WTC11 (cell line): ENCODE data around the gene KCTD11. TPM values are rescaled to one million over a fixed set of nuclear protein-coding genes. Genes with fewer than 3 reads are reported as not detected.
A peak's percentile ranks its signal among the peaks of the same experiment; 100 is the strongest.
"Not testable (repeated sequence)": the region's sequence is repeated elsewhere in the genome, so short reads cannot be mapped to it uniquely, and the experiment has no call there.

Experiments
- ATAC-seq: fragments of 200-7000 bp; cut with Tn5 transposase; 2 replicates; pipeline ENCODE4 v1.10.0; 2021; ENCODE audit warnings: mild to moderate bottlenecking, moderate library complexity
- CTCF ChIA-PET: fragments of 300-600 bp; sonication (Branson Sonifier 250); formaldehyde crosslinking; loops from one replicate; lab custom pipeline; 2021; ENCODE audit warnings: antibody characterized with exemption; lab: Charles Lee
- POLR2A ChIA-PET: fragments of 350-600 bp; sonication (Branson Sonifier 250); formaldehyde crosslinking; loops from one replicate; lab custom pipeline; 2021; ENCODE audit warnings: antibody characterized with exemption; lab: Charles Lee
- DNase-seq: peaks from one replicate; pipeline ENCODE4 v3.0.0; 2021; ENCODE audit warnings: low spot score
- H3K27ac Mint-ChIP-seq: 2 replicates; pipeline ENCODE4 v1.8.0; 2021; ENCODE audit warnings: mixed read lengths
- H3K27me3 Mint-ChIP-seq: 2 replicates; pipeline ENCODE4 v1.8.0; 2021; ENCODE audit warnings: low read depth, mild to moderate bottlenecking, moderate library complexity, mixed read lengths
- H3K36me3 Mint-ChIP-seq: 2 replicates; pipeline ENCODE4 v1.8.0; 2021; ENCODE audit warnings: mixed read lengths
- H3K4me1 Mint-ChIP-seq: 2 replicates; pipeline ENCODE4 v1.8.0; 2022; ENCODE audit warnings: mixed read lengths
- H3K4me3 Mint-ChIP-seq: 2 replicates; pipeline ENCODE4 v1.8.0; 2021; ENCODE audit warnings: mild to moderate bottlenecking, moderate library complexity, mixed read lengths
- H3K9me3 Mint-ChIP-seq: 2 replicates; pipeline ENCODE4 v1.8.0; 2021; ENCODE audit warnings: mixed read lengths
- CREB1 ChIP-seq: sonication (generic); formaldehyde crosslinking; IDR thresholded peaks from 2 replicates; pipeline ENCODE4 v1.8.0; 2023; ENCODE audit warnings: mild to moderate bottlenecking, missing genetic modification reagents
- ESRRA ChIP-seq: sonication (generic); formaldehyde crosslinking; IDR thresholded peaks from 2 replicates; pipeline ENCODE4 v1.8.1; 2022; ENCODE audit warnings: mild to moderate bottlenecking, missing genetic modification reagents, borderline replicate concordance
- ETV6 ChIP-seq: sonication (generic); formaldehyde crosslinking; IDR thresholded peaks from 2 replicates; pipeline ENCODE4 v1.8.1; 2022; ENCODE audit warnings: mild to moderate bottlenecking, missing genetic modification reagents
- FOXK1 ChIP-seq: sonication (generic); formaldehyde crosslinking; IDR thresholded peaks from 2 replicates; pipeline ENCODE4 v1.8.0; 2022; ENCODE audit warnings: mild to moderate bottlenecking, moderate library complexity, missing genetic modification reagents
- NFE2L1 ChIP-seq: sonication (generic); formaldehyde crosslinking; IDR thresholded peaks from 2 replicates; pipeline ENCODE4 v1.8.1; 2023; ENCODE audit warnings: missing genetic modification reagents
- NR1H2 ChIP-seq: sonication (generic); formaldehyde crosslinking; IDR thresholded peaks from 2 replicates; pipeline ENCODE4 v1.9.0; 2021; ENCODE audit warnings: mild to moderate bottlenecking, moderate library complexity, missing genetic modification reagents
- OVOL2 ChIP-seq: fragments of 250-450 bp; sonication (Bioruptor Pico); IDR thresholded peaks from 2 replicates; pipeline ENCODE4 v1.9.0; 2021; ENCODE audit warnings: mild to moderate bottlenecking, borderline replicate concordance
- RORB ChIP-seq: fragments of 250-450 bp; sonication (Bioruptor Pico); IDR thresholded peaks from 2 replicates; pipeline ENCODE4 v1.9.0; 2021; ENCODE audit warnings: mild to moderate bottlenecking
- SMAD4 ChIP-seq: sonication (generic); formaldehyde crosslinking; IDR thresholded peaks from 2 replicates; pipeline ENCODE4 v1.8.0; 2022; ENCODE audit warnings: mild to moderate bottlenecking, missing genetic modification reagents
- TP53 ChIP-seq: sonication (generic); formaldehyde crosslinking; IDR thresholded peaks from 2 replicates; pipeline ENCODE4 v1.8.1; 2023; ENCODE audit warnings: mild to moderate bottlenecking, missing genetic modification reagents
- ZNF121 ChIP-seq: sonication (generic); formaldehyde crosslinking; IDR thresholded peaks from 2 replicates; pipeline ENCODE4 v1.8.0; 2023; ENCODE audit warnings: missing genetic modification reagents
- ZNF138 ChIP-seq: sonication (generic); formaldehyde crosslinking; conservative IDR thresholded peaks from 2 replicates; pipeline ENCODE4 v1.8.1; 2022; ENCODE audit warnings: mild to moderate bottlenecking, moderate library complexity, missing genetic modification reagents
- ZNF263 ChIP-seq: sonication (generic); formaldehyde crosslinking; IDR thresholded peaks from 2 replicates; pipeline ENCODE4 v1.8.1; 2022; ENCODE audit warnings: low read depth, mild to moderate bottlenecking, moderate library complexity, missing genetic modification reagents
- ZNF416 ChIP-seq: fragments of 250-450 bp; sonication (Bioruptor Pico); IDR thresholded peaks from 2 replicates; pipeline ENCODE4 v1.9.0; 2021; ENCODE audit warnings: mild to moderate bottlenecking, inconsistent platforms
- ZNF671 ChIP-seq: fragments of 250-450 bp; sonication (Bioruptor Pico); IDR thresholded peaks from 2 replicates; pipeline ENCODE4 v1.8.0; 2021; ENCODE audit warnings: mild to moderate bottlenecking
- total RNA-seq: library from RNA; stranded (reverse); gene quantifications from 3 replicates; pipeline ENCODE4 v1.2.3, GENCODE V29; 2021
- TF ChIP-seq, protein P1 (sequence below): fragments of 250-450 bp; sonication (Bioruptor Pico); IDR thresholded peaks from 2 replicates; pipeline ENCODE4 v1.9.0; 2021; ENCODE audit warnings: moderate library complexity, mild to moderate bottlenecking, inconsistent platforms, borderline replicate concordance
- TF ChIP-seq, protein P2 (sequence below): sonication (generic); formaldehyde crosslinking; IDR thresholded peaks from 2 replicates; pipeline ENCODE4 v1.8.1; 2022; ENCODE audit warnings: mild to moderate bottlenecking, moderate library complexity, missing genetic modification reagents
- TF ChIP-seq, protein P3 (sequence below): sonication (generic); formaldehyde crosslinking; IDR thresholded peaks from 2 replicates; pipeline ENCODE4 v1.8.0; 2022; ENCODE audit warnings: mild to moderate bottlenecking, missing genetic modification reagents
- TF ChIP-seq, protein P4 (sequence below): sonication (generic); formaldehyde crosslinking; IDR thresholded peaks from 2 replicates; pipeline ENCODE4 v1.8.0; 2023; ENCODE audit warnings: mild to moderate bottlenecking, missing genetic modification reagents
- TF ChIP-seq, protein P5 (sequence below): sonication (generic); formaldehyde crosslinking; IDR thresholded peaks from 2 replicates; pipeline ENCODE4 v1.8.1; 2022; ENCODE audit warnings: mild to moderate bottlenecking, missing genetic modification reagents, moderate library complexity, borderline replicate concordance
- TF ChIP-seq, protein P6 (sequence below): sonication (generic); formaldehyde crosslinking; IDR thresholded peaks from 2 replicates; pipeline ENCODE4 v1.8.1; 2023; ENCODE audit warnings: mild to moderate bottlenecking, missing genetic modification reagents, moderate library complexity
- TF ChIP-seq, protein P7 (sequence below): sonication (generic); formaldehyde crosslinking; IDR thresholded peaks from 2 replicates; pipeline ENCODE4 v1.8.1; 2022; ENCODE audit warnings: missing genetic modification reagents, borderline replicate concordance

KCTD11 gene
- total RNA-seq, 1 experiment from 2014 or later: 8.1 TPM

DNA sequence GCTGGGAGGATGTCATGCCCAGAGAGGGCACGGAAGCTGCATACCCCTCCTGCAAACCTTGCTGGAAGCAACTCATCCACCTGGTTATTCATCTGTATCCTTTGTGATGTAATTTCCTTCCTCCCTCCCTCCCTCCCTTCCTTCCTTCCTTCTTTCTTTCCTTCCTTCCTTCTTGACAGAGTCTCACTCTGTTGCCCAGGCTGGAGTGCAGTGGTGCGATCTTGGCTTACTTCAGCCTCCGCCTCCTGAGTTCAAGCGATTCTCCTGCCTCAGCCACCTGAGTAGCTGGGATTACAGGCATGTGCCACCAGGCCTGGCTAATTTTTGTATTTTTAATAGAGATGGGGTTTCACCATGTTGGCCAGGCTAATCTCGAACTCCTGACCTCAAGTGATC, 16.6 kb downstream of the KCTD11 start:
- H3K9me3 Mint-ChIP-seq, H3K36me3 Mint-ChIP-seq, H3K27me3 Mint-ChIP-seq, DNase-seq, H3K4me3 Mint-ChIP-seq: not testable (repeated sequence)
- TF ChIP-seq ETV6 (CRISPR knock-in tag): peak; percentile 76; the same call in 1 of the 2 replicates
- TF ChIP-seq ZNF121 (CRISPR knock-in tag): peak; percentile 90
- H3K4me1 Mint-ChIP-seq: peaks cover 29% of the 10 kb centered on the region
- peak overlapping the region; percentile 89; the same call in 1 of the 2 replicates for H3K27ac Mint-ChIP-seq
- peak; percentile 43 for ATAC-seq
- POLR2A ChIA-PET: interaction anchor here (0.9 to 1.4 kb wide), 2 partner anchors 12 to 14 kb away, joined by 3 to 4 read pairs; partner anchors contain the start of genes TMEM95 and TNK1
- CTCF ChIA-PET: interaction anchor here (0.7 to 2.3 kb wide), 15 partner anchors 12 to 192 kb away, joined by 3 to 22 read pairs (median 4); partner anchors contain the start of genes PLSCR3 and TNK1

DNA sequence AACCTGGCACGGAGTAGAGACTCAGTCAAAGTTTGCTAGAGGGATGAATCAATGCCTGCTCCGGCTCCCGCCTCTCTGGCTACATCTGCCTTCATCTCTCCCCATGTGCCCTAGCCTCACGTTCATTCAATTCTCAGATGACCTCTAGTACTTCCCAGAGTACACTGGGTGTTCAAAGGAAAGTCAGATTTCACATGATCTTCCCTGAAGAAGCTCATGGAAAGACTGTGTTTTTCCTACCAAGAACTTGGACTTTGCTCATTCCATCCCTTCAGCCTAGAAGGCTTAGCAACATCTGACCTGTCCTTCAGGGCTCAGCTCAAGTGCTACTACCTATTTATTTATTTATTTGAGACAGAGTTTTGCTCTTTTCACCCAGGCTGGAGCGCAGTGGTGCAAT, 17.9 kb downstream of the KCTD11 start:
- Mint-ChIP-seq H3K36me3 (no peaks in the 10 kb centered on the region), H3K27me3 (peaks cover 4% of the 10 kb centered on the region)
- POLR2A ChIA-PET: no interaction called here
- TF ChIP-seq, protein P1, sequence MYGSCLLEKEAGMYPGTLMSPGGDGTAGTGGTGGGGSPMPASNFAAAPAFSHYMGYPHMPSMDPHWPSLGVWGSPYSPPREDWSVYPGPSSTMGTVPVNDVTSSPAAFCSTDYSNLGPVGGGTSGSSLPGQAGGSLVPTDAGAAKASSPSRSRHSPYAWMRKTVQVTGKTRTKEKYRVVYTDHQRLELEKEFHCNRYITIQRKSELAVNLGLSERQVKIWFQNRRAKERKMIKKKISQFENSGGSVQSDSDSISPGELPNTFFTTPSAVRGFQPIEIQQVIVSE: no peak
- TF ChIP-seq TP53 (no peak), NFE2L1 (CRISPR knock-in tag) (no peak), ZNF138 (CRISPR knock-in tag) (no peak), ZNF416 (CRISPR knock-in tag) (no peak), SMAD4 (CRISPR knock-in tag) (no peak), ZNF263 (CRISPR knock-in tag) (no peak)
- TF ChIP-seq, protein P2, sequence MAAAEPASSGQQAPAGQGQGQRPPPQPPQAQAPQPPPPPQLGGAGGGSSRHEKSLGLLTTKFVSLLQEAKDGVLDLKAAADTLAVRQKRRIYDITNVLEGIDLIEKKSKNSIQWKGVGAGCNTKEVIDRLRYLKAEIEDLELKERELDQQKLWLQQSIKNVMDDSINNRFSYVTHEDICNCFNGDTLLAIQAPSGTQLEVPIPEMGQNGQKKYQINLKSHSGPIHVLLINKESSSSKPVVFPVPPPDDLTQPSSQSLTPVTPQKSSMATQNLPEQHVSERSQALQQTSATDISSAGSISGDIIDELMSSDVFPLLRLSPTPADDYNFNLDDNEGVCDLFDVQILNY: no peak
- TF ChIP-seq, protein P3, sequence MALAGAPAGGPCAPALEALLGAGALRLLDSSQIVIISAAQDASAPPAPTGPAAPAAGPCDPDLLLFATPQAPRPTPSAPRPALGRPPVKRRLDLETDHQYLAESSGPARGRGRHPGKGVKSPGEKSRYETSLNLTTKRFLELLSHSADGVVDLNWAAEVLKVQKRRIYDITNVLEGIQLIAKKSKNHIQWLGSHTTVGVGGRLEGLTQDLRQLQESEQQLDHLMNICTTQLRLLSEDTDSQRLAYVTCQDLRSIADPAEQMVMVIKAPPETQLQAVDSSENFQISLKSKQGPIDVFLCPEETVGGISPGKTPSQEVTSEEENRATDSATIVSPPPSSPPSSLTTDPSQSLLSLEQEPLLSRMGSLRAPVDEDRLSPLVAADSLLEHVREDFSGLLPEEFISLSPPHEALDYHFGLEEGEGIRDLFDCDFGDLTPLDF: no peak
- TF ChIP-seq, protein P4, sequence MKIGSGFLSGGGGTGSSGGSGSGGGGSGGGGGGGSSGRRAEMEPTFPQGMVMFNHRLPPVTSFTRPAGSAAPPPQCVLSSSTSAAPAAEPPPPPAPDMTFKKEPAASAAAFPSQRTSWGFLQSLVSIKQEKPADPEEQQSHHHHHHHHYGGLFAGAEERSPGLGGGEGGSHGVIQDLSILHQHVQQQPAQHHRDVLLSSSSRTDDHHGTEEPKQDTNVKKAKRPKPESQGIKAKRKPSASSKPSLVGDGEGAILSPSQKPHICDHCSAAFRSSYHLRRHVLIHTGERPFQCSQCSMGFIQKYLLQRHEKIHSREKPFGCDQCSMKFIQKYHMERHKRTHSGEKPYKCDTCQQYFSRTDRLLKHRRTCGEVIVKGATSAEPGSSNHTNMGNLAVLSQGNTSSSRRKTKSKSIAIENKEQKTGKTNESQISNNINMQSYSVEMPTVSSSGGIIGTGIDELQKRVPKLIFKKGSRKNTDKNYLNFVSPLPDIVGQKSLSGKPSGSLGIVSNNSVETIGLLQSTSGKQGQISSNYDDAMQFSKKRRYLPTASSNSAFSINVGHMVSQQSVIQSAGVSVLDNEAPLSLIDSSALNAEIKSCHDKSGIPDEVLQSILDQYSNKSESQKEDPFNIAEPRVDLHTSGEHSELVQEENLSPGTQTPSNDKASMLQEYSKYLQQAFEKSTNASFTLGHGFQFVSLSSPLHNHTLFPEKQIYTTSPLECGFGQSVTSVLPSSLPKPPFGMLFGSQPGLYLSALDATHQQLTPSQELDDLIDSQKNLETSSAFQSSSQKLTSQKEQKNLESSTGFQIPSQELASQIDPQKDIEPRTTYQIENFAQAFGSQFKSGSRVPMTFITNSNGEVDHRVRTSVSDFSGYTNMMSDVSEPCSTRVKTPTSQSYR (CRISPR knock-in tag): no peak
- TF ChIP-seq, protein P5, sequence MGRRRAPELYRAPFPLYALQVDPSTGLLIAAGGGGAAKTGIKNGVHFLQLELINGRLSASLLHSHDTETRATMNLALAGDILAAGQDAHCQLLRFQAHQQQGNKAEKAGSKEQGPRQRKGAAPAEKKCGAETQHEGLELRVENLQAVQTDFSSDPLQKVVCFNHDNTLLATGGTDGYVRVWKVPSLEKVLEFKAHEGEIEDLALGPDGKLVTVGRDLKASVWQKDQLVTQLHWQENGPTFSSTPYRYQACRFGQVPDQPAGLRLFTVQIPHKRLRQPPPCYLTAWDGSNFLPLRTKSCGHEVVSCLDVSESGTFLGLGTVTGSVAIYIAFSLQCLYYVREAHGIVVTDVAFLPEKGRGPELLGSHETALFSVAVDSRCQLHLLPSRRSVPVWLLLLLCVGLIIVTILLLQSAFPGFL (CRISPR knock-in tag): no peak
- TF ChIP-seq, all 79 proteins: peak for 0
- Mint-ChIP-seq H3K27ac (no peak overlapping the region), H3K9me3 (no peaks in the 10 kb centered on the region), H3K4me3 (no peak overlapping the region), H3K4me1 (peaks cover 29% of the 10 kb centered on the region)
- CTCF ChIA-PET: interaction anchor here (0.6 to 2.5 kb wide), 5 partner anchors 14 to 302 kb away, joined by 3 to 22 read pairs (median 6); partner anchors contain the start of genes PLSCR3 and TMEM256
- ATAC-seq: no peak
- no peak for DNase-seq

DNA sequence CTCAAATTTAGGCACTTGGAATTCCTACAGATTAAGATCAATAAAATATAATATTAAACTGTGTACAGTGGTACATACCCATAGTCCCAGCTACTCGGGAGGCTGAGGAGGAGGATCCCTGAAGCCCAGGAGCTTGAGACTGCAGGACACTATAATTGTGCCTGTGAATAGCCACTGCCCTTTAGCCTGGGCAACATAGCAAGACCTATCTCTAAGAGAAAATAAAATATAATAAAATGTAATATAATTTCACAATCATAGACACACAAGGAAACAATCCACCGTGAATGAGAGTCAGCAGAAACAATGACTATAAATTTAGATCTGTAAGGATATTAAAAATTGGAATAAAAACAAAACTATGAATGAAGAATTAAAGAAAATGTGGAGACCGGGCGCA, 18.9 kb downstream of the KCTD11 start:
- Mint-ChIP-seq H3K36me3 (no peaks in the 10 kb centered on the region), H3K4me3 (no peak overlapping the region), H3K27ac (no peak overlapping the region), H3K27me3 (peaks cover 4% of the 10 kb centered on the region), H3K9me3 (no peaks in the 10 kb centered on the region), H3K4me1 (peaks cover 29% of the 10 kb centered on the region)
- no peak for DNase-seq
- no peak for ATAC-seq
- ChIA-PET POLR2A (no interaction called here), CTCF (interaction anchor here (0.6 to 2.5 kb wide), 6 partner anchors 15 to 346 kb away, joined by 3 to 7 read pairs (median 4); partner anchors contain the start of genes PLSCR3 and TMEM256)
- TF ChIP-seq ZNF671 (no peak), ESRRA (no peak), OVOL2 (CRISPR knock-in tag) (no peak), FOXK1 (CRISPR knock-in tag) (no peak), NR1H2 (no peak), RORB (CRISPR knock-in tag) (no peak), CREB1 (CRISPR knock-in tag) (no peak)
- TF ChIP-seq, protein P6, sequence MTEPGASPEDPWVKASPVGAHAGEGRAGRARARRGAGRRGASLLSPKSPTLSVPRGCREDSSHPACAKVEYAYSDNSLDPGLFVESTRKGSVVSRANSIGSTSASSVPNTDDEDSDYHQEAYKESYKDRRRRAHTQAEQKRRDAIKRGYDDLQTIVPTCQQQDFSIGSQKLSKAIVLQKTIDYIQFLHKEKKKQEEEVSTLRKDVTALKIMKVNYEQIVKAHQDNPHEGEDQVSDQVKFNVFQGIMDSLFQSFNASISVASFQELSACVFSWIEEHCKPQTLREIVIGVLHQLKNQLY: no peak
- TF ChIP-seq, protein P7, sequence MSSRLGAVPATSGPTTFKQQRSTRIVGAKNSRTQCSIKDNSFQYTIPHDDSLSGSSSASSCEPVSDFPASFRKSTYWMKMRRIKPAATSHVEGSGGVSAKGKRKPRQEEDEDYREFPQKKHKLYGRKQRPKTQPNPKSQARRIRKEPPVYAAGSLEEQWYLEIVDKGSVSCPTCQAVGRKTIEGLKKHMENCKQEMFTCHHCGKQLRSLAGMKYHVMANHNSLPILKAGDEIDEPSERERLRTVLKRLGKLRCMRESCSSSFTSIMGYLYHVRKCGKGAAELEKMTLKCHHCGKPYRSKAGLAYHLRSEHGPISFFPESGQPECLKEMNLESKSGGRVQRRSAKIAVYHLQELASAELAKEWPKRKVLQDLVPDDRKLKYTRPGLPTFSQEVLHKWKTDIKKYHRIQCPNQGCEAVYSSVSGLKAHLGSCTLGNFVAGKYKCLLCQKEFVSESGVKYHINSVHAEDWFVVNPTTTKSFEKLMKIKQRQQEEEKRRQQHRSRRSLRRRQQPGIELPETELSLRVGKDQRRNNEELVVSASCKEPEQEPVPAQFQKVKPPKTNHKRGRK (CRISPR knock-in tag): no peak
